ENCODE data around the gene RBM22.
A peak's percentile ranks its signal among the peaks of the same experiment; 100 is the strongest.

RBM22 gene

GRCh38 chr5:150672237-150672883 lies 28.5 kb downstream of the RBM22 start:
- ATAC-seq (peak; percentile 65), DNase-seq (peak; percentile 24)

DNA sequence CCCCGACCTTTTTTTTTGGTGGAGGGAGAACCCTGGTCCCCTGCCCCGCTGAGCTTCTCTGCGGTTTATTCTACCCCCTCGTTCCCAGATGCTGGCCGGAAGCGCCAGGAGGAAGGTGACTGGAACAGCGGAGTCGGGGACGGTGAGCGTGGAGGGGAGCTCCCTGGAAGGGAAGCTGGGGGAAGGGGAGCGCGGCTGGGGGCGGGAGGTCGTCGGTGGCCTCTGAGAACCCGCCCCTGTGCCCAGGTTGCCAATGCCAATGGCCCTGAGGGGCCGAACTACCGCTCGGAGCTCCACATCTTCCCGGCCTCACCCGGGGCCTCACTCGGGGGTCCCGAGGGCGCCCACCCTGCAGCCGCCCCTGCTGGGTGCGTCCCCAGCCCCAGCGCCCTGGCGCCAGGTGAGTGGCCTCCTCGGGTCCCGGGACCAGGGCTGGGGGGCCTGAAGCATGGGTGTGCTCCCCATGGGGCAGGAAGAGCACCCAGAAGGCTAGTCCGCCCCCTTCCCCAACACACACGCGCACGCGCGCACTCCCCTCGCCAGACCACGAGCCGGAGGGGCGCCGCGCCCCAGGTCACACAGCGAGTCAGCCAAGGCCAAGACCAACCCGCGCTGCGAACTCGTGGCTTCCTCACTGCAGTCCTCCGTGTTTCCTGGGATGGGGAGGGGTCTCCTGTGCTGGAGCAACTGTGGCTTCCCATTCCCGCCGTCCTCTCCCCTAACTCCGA lies 29.2 kb downstream of the RBM22 start:
- DNase-seq (peak; percentile 30), ATAC-seq (peak; percentile 36)

GRCh38 chr5:150670948-150671310 lies 29.9 kb downstream of the RBM22 start:
- DNase-seq = no peak
- ATAC-seq = no peak

- ATAC-seq (no peak), DNase-seq (no peak)
Measured at GRCh38 chr5:150670275-150670947, 30.5 kb downstream of the RBM22 start.

- DNase-seq = no peak
- no peak for ATAC-seq
Measured at GRCh38 chr5:150665044-150665443, 35.8 kb downstream of the RBM22 start.

GRCh38 chr5:150663936-150664335 lies 36.9 kb downstream of the RBM22 start:
- ATAC-seq (no peak), DNase-seq (no peak)

DNA sequence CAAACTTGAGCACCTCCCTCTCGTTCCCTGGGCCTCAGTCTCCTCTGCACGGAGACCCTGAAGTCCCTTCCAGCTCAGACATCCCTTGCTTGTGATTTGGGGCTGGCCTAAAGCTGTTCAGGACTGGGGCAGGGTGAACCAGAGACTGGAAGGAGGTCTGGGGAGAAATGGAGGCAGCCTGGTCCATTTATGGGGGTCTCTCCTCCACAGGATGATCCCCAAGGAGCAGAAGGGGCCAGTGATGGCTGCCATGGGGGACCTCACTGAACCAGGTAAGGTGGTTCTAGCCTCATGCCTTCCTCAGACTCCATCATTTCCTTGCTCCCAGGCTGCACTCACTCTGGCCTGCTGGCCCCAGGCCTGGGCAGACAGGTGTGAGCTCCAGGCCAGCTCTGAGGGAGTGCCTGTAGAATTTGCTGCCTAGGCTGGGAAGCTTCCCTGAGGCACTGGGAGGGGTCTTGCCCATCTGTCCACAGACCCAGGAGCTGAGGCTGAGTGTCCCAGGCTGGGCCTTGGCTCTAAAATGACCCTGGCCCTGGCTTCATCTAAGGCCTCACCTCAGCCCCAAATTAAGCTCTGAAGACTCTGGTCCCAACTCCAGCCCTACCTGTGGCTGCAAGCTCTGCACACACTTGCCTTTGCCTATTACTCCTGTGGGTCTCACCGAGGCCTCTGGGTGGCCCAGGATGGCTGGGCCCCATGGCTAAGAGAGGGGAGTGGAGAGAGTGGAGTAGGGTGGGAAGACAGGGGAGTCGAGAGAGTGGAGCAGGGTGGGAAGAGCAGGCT lies 37.9 kb downstream of the RBM22 start:
- ATAC-seq (no peak), DNase-seq (no peak)

DNA sequence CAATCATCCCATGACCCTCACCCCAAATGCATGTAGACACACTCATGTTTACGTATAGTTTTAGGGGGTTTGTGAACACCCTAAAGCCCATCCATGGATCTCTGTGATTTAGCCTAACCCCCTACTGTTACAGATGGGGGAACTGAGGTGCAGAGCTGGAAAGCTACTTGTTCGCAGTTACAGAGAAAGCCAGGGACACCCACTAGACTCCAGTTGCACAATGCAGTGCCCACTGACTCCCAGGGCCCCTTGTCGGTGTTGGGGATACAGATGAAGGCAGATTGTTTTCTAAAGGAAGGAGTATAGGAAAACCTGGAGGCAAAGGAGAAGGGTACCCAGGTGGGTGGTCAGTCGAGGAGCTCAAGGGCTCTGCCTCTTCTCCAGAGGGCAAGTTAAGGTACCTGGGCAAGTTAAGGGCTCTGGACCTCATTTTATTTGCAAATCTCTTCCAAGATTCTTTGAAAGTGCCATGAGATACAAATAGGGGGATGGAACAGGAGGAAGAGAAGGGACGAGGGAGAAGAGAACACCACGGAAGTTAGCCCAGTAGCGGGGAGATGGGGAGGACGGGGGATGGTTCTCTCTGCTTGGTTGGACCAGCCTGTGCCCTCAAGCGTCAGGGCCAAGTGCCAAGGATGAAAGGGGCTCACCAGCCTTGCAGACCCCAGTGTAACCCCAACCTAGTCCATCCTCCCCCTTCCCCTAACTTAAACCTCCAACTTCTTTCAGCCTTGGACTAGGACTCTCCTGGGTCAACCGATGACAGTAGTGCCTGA lies 38.9 kb downstream of the RBM22 start:
- DNase-seq (no peak), ATAC-seq (no peak)

- no peak for DNase-seq
- no peak for ATAC-seq
Measured at GRCh38 chr5:150661086-150661485, 39.8 kb downstream of the RBM22 start, which contains the start of gene MYOZ3. TSS of gene MYOZ3 (plus strand) at chr5:150661251. CDS start at chr5:150662942, 1,691 bp downstream.

GRCh38 chr5:150660108-150660831 lies 40.6 kb downstream of the RBM22 start:
- DNase-seq = no peak
- no peak for ATAC-seq

DNA sequence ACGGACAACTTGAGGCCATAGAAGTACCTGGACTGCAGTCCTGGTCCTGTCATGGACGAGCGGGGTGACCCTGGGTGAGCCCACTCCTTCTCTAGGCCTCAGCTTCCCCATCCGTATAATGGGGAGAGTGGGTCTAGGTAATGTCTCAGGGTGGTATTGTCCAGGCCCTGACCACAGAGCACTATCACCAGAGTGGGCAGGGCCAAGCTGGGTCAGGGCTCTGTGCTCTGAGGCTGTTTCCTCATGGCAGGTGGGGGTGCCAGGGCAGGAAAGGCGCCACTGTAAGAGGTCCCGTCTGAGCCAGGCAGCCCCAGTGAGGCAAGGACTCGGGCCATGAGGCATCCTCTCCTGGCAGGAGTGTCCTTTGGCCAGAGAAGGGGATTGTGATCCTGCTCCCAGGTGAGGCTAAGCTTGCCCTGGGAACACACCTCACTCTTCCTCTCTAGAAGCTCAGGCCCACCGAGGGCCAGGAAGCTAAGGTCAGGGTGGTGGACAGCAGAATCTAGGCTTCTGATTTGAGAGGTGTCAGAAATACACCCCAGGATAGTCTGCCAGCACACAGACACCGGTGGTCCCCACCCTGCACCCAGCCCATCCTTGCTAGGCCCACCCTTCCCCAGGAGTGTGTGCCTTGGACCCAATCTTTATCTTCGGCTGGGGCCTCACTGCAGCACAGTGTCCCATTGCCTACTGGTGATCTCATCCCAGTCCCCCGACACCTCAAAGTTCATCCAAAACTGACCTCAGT lies 41.3 kb downstream of the RBM22 start:
- DNase-seq = no peak

GRCh38 chr5:150658699-150659265 lies 42.1 kb downstream of the RBM22 start:
- no peak for ATAC-seq
- no peak for DNase-seq

More for the DNA sequence above, 41.3 kb downstream of the RBM22 start:
- no peak for ATAC-seq

GRCh38 chr5:150658121-150658520 lies 42.7 kb downstream of the RBM22 start:
- ATAC-seq (no peak), DNase-seq (no peak)

- DNase-seq = peak; percentile 76
- peak; percentile 76 for ATAC-seq
Measured at GRCh38 chr5:150656191-150657132, 44.4 kb downstream of the RBM22 start.

- DNase-seq = no peak
- ATAC-seq = no peak
Measured at GRCh38 chr5:150655221-150655620, 45.6 kb downstream of the RBM22 start.

DNA sequence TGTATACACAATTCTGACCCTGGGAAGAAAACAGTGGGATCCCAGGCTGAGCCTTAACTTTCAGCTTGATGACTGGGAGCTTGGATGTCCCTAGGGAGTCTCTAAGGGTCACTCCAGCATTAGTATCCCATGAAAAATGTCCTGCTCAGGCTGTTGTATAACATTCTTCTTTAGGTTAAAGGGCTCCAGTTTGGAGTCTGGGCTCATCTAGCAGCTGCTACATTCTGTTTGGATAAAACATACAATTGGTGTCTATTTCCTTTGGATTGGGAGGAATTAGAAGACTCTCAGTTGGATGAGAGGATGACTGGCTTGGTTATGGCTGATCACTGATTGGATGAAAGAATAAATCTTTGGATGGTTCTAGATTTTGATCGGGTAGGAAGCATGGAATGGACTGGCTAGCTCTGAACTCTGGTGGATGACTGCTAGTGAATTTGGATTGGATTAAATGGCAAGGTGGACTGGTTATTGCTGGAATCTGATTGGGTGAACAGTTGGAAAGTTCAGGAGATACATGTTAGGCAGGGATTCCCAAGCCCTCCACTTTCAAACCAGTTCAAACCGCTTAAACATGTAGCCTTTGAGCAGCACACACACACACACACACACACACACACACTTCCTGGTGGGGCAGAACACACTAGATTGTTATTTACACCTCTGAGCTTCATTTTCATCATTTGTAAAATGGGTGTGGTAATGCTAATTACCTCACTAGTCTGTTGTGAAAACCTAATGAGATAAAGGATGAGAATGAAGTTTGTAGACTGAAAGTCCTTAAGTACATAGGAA lies 46.9 kb downstream of the RBM22 start:
- ATAC-seq (no peak), DNase-seq (no peak)

GRCh38 chr5:150653145-150653761 lies 47.6 kb downstream of the RBM22 start:
- DNase-seq = no peak

More at GRCh38 chr5:150653145-150653761, 47.6 kb downstream of the RBM22 start:
- no peak for ATAC-seq

Data from stimulated activated naive CD8-positive, alpha-beta T cell treated with anti-CD3 and anti-CD28 coated beads, Interleukin-15, Interleukin-2, amounts not matched to agents 100 U/mL and 50 U/mL, for 24 hours (primary cell).